HFF-Myc (cell line): ENCODE results near the gene PRRT1B.

ENCODE experiments used
- DNase-seq: peaks from one replicate; pipeline ENCODE4 v3.0.0-alpha.2; 2011; ENCODE audit warnings: low read depth; ENCODE audit errors: extremely low read depth
- H3K4me3 ChIP-seq: replicated peaks from 2 replicates; pipeline ENCODE4 v1.5.1; 2011; ENCODE audit warnings: low read depth, mild to moderate bottlenecking, control low read depth, low read length
- CTCF ChIP-seq: IDR thresholded peaks from 2 replicates; pipeline ENCODE4 v1.5.1; 2012; ENCODE audit warnings: mild to moderate bottlenecking, low read depth, low read length, control low read depth; ENCODE audit errors: missing control alignments

The PRRT1B gene

GRCh38 chr9:131606896-131607567 is 61.7 kb downstream of the PRRT1B start:
- TF ChIP-seq CTCF = no peak
- no peak overlapping the region for H3K4me3 ChIP-seq
- DNase-seq = no peak

DNA sequence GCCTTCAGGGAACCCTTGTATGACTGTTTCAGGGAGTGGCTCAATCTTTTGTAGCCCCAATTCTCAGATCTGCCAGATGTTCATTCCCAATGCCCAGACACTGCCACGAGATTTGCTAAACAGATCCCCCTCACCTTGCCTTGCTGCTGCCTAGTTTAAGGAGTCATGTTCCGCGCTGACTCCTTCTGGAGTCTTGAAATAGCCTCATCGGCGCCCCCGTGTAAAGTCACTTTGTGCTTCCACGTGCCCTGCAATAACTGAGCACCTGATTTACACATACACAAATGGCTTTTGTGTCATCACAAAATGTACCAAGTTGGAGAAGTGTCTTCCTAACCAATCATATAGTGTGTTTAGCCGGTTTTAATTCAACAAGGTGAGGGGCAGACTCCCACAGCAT is 62.3 kb downstream of the PRRT1B start:
- DNase-seq = no peak
- no peak for TF ChIP-seq CTCF
- no peak overlapping the region for H3K4me3 ChIP-seq

DNA sequence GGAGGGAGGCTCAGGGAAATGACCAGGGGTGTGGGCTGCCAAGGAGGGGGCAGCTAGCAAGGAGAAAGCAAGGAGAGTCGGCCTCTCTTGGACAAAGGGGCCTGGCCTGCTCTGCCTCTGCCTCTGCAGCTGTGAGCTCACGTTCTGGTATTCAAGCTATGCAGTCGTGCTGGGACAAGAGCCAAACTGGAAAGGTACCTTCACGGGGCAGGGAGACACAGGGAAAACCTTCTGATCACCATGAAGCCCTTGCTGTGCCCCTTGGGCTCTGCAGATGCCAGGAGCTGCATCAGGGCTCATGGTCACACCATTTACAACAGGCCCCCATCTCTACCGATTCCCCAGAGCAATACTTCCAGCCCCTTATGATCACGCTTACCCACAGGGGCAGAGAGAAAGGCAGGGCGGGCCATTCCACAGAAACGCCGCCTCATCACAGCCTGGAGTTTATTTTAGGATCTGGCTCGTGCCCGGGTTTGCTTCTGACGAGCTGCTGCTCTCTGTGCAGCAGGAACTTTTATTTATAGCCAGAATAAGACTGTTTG is 63.2 kb downstream of the PRRT1B start:
- H3K4me3 ChIP-seq = no peak overlapping the region

More for the DNA sequence above, 63.2 kb downstream of the PRRT1B start:
- no peak for TF ChIP-seq CTCF
- peak; percentile 55 for DNase-seq
